HepG2 (cell line): ENCODE measurements around the gene ANKRD40. TPM values are rescaled to one million over a fixed set of nuclear protein-coding genes. Genes with fewer than 3 reads are reported as not detected.

ENCODE experiments used
- EZH2 ChIP-seq: conservative IDR thresholded peaks from 2 replicates; pipeline ENCODE4 v1.6.1; 2012; ENCODE audit warnings: mild to moderate bottlenecking, low read depth, low read length, moderate library complexity
- IKZF5 ChIP-seq: IDR thresholded peaks from 2 replicates; pipeline ENCODE4 v1.6.1; 2018; ENCODE audit warnings: missing genetic modification reagents, mild to moderate bottlenecking, missing compliant biosample characterization
- MED13 ChIP-seq: sonication (generic); formaldehyde crosslinking; IDR thresholded peaks from 2 replicates; pipeline ENCODE4 v1.5.0; 2020; ENCODE audit warnings: missing genetic modification reagents
- MLLT10 ChIP-seq: sonication (generic); formaldehyde crosslinking; IDR thresholded peaks from 2 replicates; pipeline ENCODE4 v1.4.0; 2020; ENCODE audit warnings: missing genetic modification reagents
- RFXAP ChIP-seq: sonication (generic); formaldehyde crosslinking; IDR thresholded peaks from 2 replicates; pipeline ENCODE4 v1.4.0; 2020; ENCODE audit warnings: missing genetic modification reagents, borderline replicate concordance
- SAP130 ChIP-seq: IDR thresholded peaks from 2 replicates; pipeline ENCODE4 v1.6.1; 2016; ENCODE audit warnings: low read depth
- SMC3 ChIP-seq: IDR thresholded peaks from 2 replicates; pipeline ENCODE4 v1.6.1; 2011; ENCODE audit warnings: low read length, improper control_type of control experiment
- THAP8 ChIP-seq: sonication (generic); formaldehyde crosslinking; IDR thresholded peaks from 2 replicates; pipeline ENCODE4 v1.5.1; 2020; ENCODE audit warnings: missing genetic modification reagents, mild to moderate bottlenecking, borderline replicate concordance
- THAP9 ChIP-seq: sonication (generic); formaldehyde crosslinking; IDR thresholded peaks from 2 replicates; pipeline ENCODE4; 2020; ENCODE audit warnings: missing genetic modification reagents, mild to moderate bottlenecking, borderline replicate concordance
- TOE1 ChIP-seq: sonication (generic); formaldehyde crosslinking; IDR thresholded peaks from 2 replicates; pipeline ENCODE4 v1.4.0; 2020; ENCODE audit warnings: mild to moderate bottlenecking, missing genetic modification reagents
- ZNF703 ChIP-seq: sonication (generic); formaldehyde crosslinking; IDR thresholded peaks from 2 replicates; pipeline ENCODE4 v1.5.1; 2020; ENCODE audit warnings: missing genetic modification reagents, mild to moderate bottlenecking, moderate library complexity, borderline replicate concordance
- polyA plus RNA-seq, 8 experiments: library from polyadenylated mRNA; depleted of rRNA in 3 of 8; stranded (reverse) in 7 of 8; unstranded in 1 of 8; fragments of >200 nt; fragmentation: Illumina TruSeq in 4 of 8; extraction: Trizol in 4 of 8; gene quantifications; 2 replicates each; pipeline versions ENCODE4 v1.2.1 to v1.2.3, GENCODE V29; 2011 to 2016; ENCODE audit warnings: low read depth in 4 of 8, missing spikeins in 1 of 8, mixed read lengths in 1 of 8; ENCODE audit not compliant: insufficient read depth in 1 of 8
- total RNA-seq, 5 experiments: library from RNA; depleted of rRNA; stranded (reverse); fragments of >200 nt; fragmentation: Illumina TruSeq; extraction: Trizol; gene quantifications; 2 replicates each; pipeline ENCODE4 v1.2.3, GENCODE V29; 2016; ENCODE audit warnings: low read depth in 1 of 5
- TF ChIP-seq, protein P1 (sequence below): IDR thresholded peaks from 2 replicates; pipeline ENCODE4 v1.6.1; 2012; ENCODE audit warnings: low read length, improper control_type of control experiment
- TF ChIP-seq, protein P2 (sequence below): sonication (generic); formaldehyde crosslinking; IDR thresholded peaks from 2 replicates; pipeline ENCODE4 v1.4.0; 2020; ENCODE audit warnings: missing genetic modification reagents, borderline replicate concordance

ANKRD40 gene
- total and polyA plus RNA-seq, 2 of the 13 experiments (the other 11 are each of a cell fraction or from before 2014, with no cell fraction given) = 35.0 to 46.4 TPM

DNA sequence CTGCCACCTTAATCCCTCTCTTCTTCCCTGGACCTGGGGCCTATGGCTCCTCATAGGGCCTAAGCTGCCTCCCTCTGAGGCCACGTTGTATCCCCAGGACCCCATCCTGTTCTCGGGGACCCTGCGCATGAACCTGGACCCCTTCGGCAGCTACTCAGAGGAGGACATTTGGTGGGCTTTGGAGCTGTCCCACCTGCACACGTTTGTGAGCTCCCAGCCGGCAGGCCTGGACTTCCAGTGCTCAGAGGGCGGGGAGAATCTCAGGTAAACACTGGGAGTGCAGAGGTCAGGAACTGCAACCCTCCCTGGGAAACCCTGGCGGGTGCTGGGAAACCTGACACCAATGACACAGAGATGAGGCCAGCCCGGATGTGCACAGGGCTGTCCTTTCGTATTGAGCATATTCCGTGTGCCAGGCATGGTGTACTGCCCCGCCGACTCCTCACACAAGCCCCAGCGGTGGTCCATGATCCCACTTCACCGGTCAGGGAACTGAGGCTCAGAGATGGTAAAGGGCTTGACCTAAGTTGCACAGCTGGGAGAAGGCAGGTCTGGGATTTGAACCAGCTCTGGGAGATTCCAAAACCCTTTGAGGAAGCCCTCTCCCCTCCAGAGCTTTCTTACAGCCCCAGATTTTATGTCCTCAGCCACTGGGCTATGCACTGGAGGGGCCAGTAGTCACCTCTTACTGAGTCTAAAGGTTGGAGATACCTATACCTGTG is 22.9 kb downstream of the ANKRD40 start (continued):
- TF ChIP-seq THAP9 (peak; percentile 83), TOE1 (peak; percentile 59; the same call in 1 of the 2 replicates), THAP8 (CRISPR knock-in tag) (no peak), RFXAP (peak; percentile 86), SAP130 (peak; percentile 99), MLLT10 (CRISPR knock-in tag) (no peak), EZH2 (no peak), IKZF5 (CRISPR knock-in tag) (peak; percentile 98), ZNF703 (CRISPR knock-in tag) (peak; percentile 26; the same call in 1 of the 2 replicates), SMC3 (peak; percentile 17; the same call in 1 of the 2 replicates), MED13 (peak; percentile 96)
- TF ChIP-seq, protein P1, sequence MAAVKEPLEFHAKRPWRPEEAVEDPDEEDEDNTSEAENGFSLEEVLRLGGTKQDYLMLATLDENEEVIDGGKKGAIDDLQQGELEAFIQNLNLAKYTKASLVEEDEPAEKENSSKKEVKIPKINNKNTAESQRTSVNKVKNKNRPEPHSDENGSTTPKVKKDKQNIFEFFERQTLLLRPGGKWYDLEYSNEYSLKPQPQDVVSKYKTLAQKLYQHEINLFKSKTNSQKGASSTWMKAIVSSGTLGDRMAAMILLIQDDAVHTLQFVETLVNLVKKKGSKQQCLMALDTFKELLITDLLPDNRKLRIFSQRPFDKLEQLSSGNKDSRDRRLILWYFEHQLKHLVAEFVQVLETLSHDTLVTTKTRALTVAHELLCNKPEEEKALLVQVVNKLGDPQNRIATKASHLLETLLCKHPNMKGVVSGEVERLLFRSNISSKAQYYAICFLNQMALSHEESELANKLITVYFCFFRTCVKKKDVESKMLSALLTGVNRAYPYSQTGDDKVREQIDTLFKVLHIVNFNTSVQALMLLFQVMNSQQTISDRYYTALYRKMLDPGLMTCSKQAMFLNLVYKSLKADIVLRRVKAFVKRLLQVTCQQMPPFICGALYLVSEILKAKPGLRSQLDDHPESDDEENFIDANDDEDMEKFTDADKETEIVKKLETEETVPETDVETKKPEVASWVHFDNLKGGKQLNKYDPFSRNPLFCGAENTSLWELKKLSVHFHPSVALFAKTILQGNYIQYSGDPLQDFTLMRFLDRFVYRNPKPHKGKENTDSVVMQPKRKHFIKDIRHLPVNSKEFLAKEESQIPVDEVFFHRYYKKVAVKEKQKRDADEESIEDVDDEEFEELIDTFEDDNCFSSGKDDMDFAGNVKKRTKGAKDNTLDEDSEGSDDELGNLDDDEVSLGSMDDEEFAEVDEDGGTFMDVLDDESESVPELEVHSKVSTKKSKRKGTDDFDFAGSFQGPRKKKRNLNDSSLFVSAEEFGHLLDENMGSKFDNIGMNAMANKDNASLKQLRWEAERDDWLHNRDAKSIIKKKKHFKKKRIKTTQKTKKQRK = no peak
- TF ChIP-seq, protein P2, sequence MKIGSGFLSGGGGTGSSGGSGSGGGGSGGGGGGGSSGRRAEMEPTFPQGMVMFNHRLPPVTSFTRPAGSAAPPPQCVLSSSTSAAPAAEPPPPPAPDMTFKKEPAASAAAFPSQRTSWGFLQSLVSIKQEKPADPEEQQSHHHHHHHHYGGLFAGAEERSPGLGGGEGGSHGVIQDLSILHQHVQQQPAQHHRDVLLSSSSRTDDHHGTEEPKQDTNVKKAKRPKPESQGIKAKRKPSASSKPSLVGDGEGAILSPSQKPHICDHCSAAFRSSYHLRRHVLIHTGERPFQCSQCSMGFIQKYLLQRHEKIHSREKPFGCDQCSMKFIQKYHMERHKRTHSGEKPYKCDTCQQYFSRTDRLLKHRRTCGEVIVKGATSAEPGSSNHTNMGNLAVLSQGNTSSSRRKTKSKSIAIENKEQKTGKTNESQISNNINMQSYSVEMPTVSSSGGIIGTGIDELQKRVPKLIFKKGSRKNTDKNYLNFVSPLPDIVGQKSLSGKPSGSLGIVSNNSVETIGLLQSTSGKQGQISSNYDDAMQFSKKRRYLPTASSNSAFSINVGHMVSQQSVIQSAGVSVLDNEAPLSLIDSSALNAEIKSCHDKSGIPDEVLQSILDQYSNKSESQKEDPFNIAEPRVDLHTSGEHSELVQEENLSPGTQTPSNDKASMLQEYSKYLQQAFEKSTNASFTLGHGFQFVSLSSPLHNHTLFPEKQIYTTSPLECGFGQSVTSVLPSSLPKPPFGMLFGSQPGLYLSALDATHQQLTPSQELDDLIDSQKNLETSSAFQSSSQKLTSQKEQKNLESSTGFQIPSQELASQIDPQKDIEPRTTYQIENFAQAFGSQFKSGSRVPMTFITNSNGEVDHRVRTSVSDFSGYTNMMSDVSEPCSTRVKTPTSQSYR = no peak; the same call in 1 of the 2 replicates
